HG03442 (cell line): ENCODE measurements around the gene TTLL10.

Experiments used
- ATAC-seq: cut with Tn5 transposase; IDR thresholded peaks from one replicate; pipeline ENCODE4 v1.9.1; 2021; ENCODE audit warnings: mild to moderate bottlenecking, moderate library complexity; ENCODE audit not compliant: unreplicated experiment

The TTLL10 gene

GRCh38 chr1:1232208-1232795 is 58.6 kb downstream of the TTLL10 start, which contains the start of gene B3GALT6:
B3GALT6 (plus strand) TSS chr1:1232237; CDS start chr1:1232279, 42 bp downstream.
- ATAC-seq: no peak

GRCh38 chr1:1232796-1233566 is 59.3 kb downstream of the TTLL10 start:
- no peak for ATAC-seq

- ATAC-seq: no peak
Observed at GRCh38 chr1:1233567-1233892, 59.9 kb downstream of the TTLL10 start.

GRCh38 chr1:1234180-1234808 is 60.6 kb downstream of the TTLL10 start:
- ATAC-seq: no peak

- ATAC-seq: no peak
Observed at GRCh38 chr1:1235016-1235744, 61.5 kb downstream of the TTLL10 start.

GRCh38 chr1:1236176-1236763 is 62.6 kb downstream of the TTLL10 start:
- ATAC-seq: no peak

- ATAC-seq: no peak
Observed at GRCh38 chr1:1236945-1237873, 63.5 kb downstream of the TTLL10 start.

GRCh38 chr1:1237874-1238701 is 64.4 kb downstream of the TTLL10 start:
- no peak for ATAC-seq

- ATAC-seq: no peak
Observed at GRCh38 chr1:1238702-1239178, 65.1 kb downstream of the TTLL10 start.

GRCh38 chr1:1239227-1239613 is 65.5 kb downstream of the TTLL10 start:
- no peak for ATAC-seq

- no peak for ATAC-seq
Observed at GRCh38 chr1:1239614-1240347, 66.1 kb downstream of the TTLL10 start.

GRCh38 chr1:1240348-1240732 is 66.7 kb downstream of the TTLL10 start:
- no peak for ATAC-seq

GRCh38 chr1:1240822-1241587 is 67.3 kb downstream of the TTLL10 start:
- no peak for ATAC-seq

- ATAC-seq: no peak
Observed at GRCh38 chr1:1241588-1242219, 68.0 kb downstream of the TTLL10 start.

GRCh38 chr1:1242461-1243265 is 69.0 kb downstream of the TTLL10 start:
- ATAC-seq: no peak

GRCh38 chr1:1243266-1243660 is 69.6 kb downstream of the TTLL10 start:
- no peak for ATAC-seq
